CD4-positive, alpha-beta T cell (primary cell): ENCODE data around the gene FNDC3A. TPM values are rescaled to one million over a fixed set of nuclear protein-coding genes. Genes with fewer than 3 reads are reported as not detected.

ENCODE experiments used
- ATAC-seq: fragments of 200-7000 bp; cut with Tn5 transposase; one replicate; pipeline ENCODE4 v1.10.0; 2022; ENCODE audit warnings: mild to moderate bottlenecking; ENCODE audit not compliant: poor library complexity
- CTCF ChIA-PET: fragments of 350-600 bp; sonication (Branson Sonifier 250); formaldehyde crosslinking; loops from one replicate; lab custom pipeline; 2021; ENCODE audit warnings: antibody characterized with exemption, inconsistent platforms; lab: Charles Lee
- POLR2A ChIA-PET: fragments of 350-600 bp; sonication (Branson Sonifier 250); formaldehyde crosslinking; loops from one replicate; lab custom pipeline; 2021; ENCODE audit warnings: antibody characterized with exemption, inconsistent platforms; lab: Charles Lee
- DNase-seq, 14 experiments: peaks; one replicate each; pipeline ENCODE4 v3.0.0-alpha.2; 2013 to 2020; ENCODE audit warnings: mixed read lengths in 2 of 14
- H3K27ac ChIP-seq, 2 donors: one replicate each; pipeline versions ENCODE4 v1.5.1 to v1.7.0; 2013; ENCODE audit warnings: low read length in 2 of 2, low read depth in 1 of 2, mild to moderate bottlenecking in 1 of 2
- H3K27me3 ChIP-seq, 2 experiments: 1 replicate in 1 of 2; 2 replicates in 1 of 2; pipeline versions ENCODE4 v1.6.1 to v1.7.0; 2013; ENCODE audit warnings: low read length in 2 of 2, control low read depth in 1 of 2, mild to moderate bottlenecking in 1 of 2, moderate library complexity in 1 of 2; ENCODE audit not compliant: insufficient read depth in 2 of 2, control insufficient read depth in 1 of 2
- H3K36me3 ChIP-seq: one replicate; pipeline ENCODE4 v1.6.1; 2013; ENCODE audit warnings: low read length, control low read depth; ENCODE audit not compliant: insufficient read depth
- H3K4me1 ChIP-seq: one replicate; pipeline ENCODE4 v1.6.1; 2013; ENCODE audit warnings: low read length, control low read depth; ENCODE audit not compliant: insufficient read depth
- H3K4me3 ChIP-seq: one replicate; pipeline ENCODE4 v1.5.1; 2013; ENCODE audit warnings: mild to moderate bottlenecking, low read length, moderate library complexity
- H3K9me3 ChIP-seq, 2 experiments: 1 replicate in 1 of 2; 2 replicates in 1 of 2; pipeline versions ENCODE4 v1.6.1 to v1.7.0; 2013; ENCODE audit warnings: low read length in 2 of 2, mild to moderate bottlenecking in 2 of 2, control low read depth in 1 of 2, moderate library complexity in 1 of 2; ENCODE audit not compliant: control insufficient read depth in 1 of 2, insufficient read depth in 1 of 2
- H3K27ac Mint-ChIP-seq: one replicate; pipeline ENCODE4 v1.8.0; 2020; ENCODE audit warnings: mixed read lengths
- H3K27me3 Mint-ChIP-seq: one replicate; pipeline ENCODE4 v1.8.0; 2021; ENCODE audit warnings: mixed read lengths
- H3K36me3 Mint-ChIP-seq: one replicate; pipeline ENCODE4 v1.8.0; 2021; ENCODE audit warnings: low read depth, mixed read lengths
- H3K4me1 Mint-ChIP-seq: one replicate; pipeline ENCODE4 v1.8.0; 2021; ENCODE audit warnings: low read depth, mixed read lengths
- H3K4me3 Mint-ChIP-seq: one replicate; pipeline ENCODE4 v1.8.0; 2020; ENCODE audit warnings: mild to moderate bottlenecking, mixed read lengths
- H3K9me3 Mint-ChIP-seq: one replicate; pipeline ENCODE4 v1.8.0; 2020; ENCODE audit warnings: mixed read lengths
- intact Hi-C, 2 experiments: fragments of 100-400 bp; cut with DNase I in 1 of 2; cut with micrococcal nuclease in 1 of 2; formaldehyde crosslinking; loops; one replicate each; pipeline versions ENCODE4 v1.15.1 to v1.9.0; 2023 to 2025; cut with DNase I, micrococcal nuclease
- total RNA-seq, 174 experiments: library from RNA in 2 of 174; stranded (reverse) in 2 of 174; gene quantifications; one replicate each; pipeline ENCODE4 v1.2.3 and lab custom pipeline; 2021 to 2026
- TF ChIP-seq, protein P1 (sequence below): fragments of 200-600 bp; IDR thresholded peaks from one replicate; pipeline ENCODE4 v1.8.0; 2022; ENCODE audit warnings: antibody characterized with exemption, mild to moderate bottlenecking

FNDC3A gene
- total RNA-seq, 2 experiments from 2014 or later, result 27.7 to 28.6 TPM

DNA sequence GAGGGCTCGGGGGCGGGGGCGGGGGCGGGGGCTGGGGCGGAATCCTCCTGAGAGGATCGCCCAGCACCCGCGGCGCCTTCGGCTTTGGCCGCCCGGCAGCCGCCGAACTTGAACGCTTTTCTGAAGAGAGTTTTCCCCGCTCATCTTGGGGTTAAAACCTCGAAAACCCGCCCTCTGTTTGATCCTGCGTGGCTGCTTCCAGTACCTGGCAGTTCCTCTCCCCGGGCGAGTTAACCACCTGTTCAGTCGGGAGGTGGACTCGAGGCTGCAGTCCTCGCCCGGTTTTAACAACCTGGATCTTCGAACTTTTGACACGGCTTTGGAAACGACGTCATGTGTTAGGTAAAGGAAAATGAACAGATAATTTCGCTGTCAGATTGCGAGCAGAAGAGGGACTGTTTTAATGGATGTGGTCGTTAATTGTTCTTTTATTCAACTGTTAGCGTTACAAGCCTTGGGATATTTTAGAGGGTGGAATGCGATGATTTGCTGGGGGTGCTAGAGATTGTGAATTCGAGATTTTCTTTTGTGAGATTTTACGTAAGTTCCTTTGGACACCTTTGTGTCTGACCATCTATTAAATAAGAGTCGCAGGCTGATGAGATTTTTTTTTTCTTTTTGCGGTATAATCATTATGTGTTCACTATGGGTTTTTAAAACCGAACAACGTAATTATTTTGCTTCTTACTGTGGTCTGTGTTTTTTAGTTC is 1.0 kb downstream of the FNDC3A start:
- CTCF ChIA-PET, result interaction anchor here (1.5 kb wide), 1 partner anchor 169 kb away, joined by 4 read pairs; no protein-coding TSS in a partner anchor
- peak overlapping the region; percentile 80 for H3K4me3 ChIP-seq
- peak overlapping the region; percentile 78 to 97 for H3K27ac ChIP-seq
- intact Hi-C loops, result loop anchor here (2.0 to 10.0 kb wide), 8 partner anchors 131 to 958 kb away; partner anchors contain the start of genes CAB39L (in 1 of the 2), EBPL (in 1 of the 2), KPNA3 (in 1 of the 2) and MED4 (in 1 of the 2)
- Mint-ChIP-seq H3K36me3 (peaks cover 42% of the 10 kb centered on the region), H3K4me3 (peak overlapping the region; percentile 97), H3K4me1 (peaks cover 60% of the 10 kb centered on the region), H3K27ac (peak overlapping the region; percentile 98), H3K9me3 (peaks cover 12% of the 10 kb centered on the region), H3K27me3 (no peaks in the 10 kb centered on the region)
- DNase-seq, result peak in 1 of 14 experiments; percentile 62
- peaks cover 0 to 22% of the 10 kb centered on the region in 2 experiments for H3K9me3 ChIP-seq
- no peaks in the 10 kb centered on the region for H3K36me3 ChIP-seq
- H3K27me3 ChIP-seq, result no peaks in the 10 kb centered on the region
- peaks cover 9% of the 10 kb centered on the region for H3K4me1 ChIP-seq
- POLR2A ChIA-PET, result interaction anchor here (0.6 to 3.3 kb wide), 21 partner anchors 11 to 1106 kb away, joined by 3 to 30 read pairs (median 4); partner anchors contain the start of genes CAB39L, CDADC1, CYSLTR2 and KPNA3
- TF ChIP-seq, protein P1, sequence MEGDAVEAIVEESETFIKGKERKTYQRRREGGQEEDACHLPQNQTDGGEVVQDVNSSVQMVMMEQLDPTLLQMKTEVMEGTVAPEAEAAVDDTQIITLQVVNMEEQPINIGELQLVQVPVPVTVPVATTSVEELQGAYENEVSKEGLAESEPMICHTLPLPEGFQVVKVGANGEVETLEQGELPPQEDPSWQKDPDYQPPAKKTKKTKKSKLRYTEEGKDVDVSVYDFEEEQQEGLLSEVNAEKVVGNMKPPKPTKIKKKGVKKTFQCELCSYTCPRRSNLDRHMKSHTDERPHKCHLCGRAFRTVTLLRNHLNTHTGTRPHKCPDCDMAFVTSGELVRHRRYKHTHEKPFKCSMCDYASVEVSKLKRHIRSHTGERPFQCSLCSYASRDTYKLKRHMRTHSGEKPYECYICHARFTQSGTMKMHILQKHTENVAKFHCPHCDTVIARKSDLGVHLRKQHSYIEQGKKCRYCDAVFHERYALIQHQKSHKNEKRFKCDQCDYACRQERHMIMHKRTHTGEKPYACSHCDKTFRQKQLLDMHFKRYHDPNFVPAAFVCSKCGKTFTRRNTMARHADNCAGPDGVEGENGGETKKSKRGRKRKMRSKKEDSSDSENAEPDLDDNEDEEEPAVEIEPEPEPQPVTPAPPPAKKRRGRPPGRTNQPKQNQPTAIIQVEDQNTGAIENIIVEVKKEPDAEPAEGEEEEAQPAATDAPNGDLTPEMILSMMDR, result no peak
- peak; percentile 26 for ATAC-seq

DNA sequence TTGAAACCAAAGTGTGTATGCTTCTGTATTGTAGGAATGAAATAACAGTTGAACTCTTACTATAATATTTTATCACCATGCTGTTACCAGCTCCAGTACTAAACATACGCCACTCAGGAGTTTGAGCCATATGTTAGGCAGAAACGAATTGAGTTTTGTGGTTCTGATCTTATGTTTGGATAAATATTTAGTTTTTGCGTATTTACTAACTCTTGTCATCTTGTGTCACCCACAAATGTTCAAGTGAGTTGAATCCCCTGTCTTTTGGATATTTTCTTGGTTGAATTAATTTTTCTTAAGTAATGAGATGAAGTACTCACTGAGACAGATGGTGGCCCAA is 1.5 kb downstream of the FNDC3A start:
- H3K4me1 Mint-ChIP-seq, result peaks cover 62% of the 10 kb centered on the region
- peak in 3 of 14 experiments; percentile 7 to 19 (median 14) for DNase-seq

DNA sequence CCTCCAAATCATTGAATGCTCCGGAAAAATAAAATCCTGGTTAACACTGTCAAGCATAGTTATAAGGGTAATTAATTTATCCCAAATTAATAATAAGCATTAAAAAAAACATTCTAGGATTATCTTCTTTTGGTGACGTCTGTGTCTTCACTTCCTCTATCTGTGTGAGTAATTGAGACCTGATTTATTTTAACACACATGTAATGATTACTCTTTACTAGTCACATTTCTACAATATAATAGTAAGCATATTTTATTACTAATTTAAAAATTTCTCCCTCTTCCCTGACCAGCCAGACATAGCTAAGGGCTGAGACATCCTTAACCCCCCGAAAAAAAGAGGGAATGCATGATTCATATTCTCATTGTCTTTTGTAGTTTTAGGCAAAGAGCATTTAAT is 2.3 kb downstream of the FNDC3A start:
- CTCF ChIA-PET, result no interaction called here
- Mint-ChIP-seq H3K27ac (no peak overlapping the region), H3K36me3 (peaks cover 36% of the 10 kb centered on the region), H3K4me1 (peaks cover 67% of the 10 kb centered on the region), H3K9me3 (peaks cover 6% of the 10 kb centered on the region), H3K4me3 (peak overlapping the region; percentile 71), H3K27me3 (no peaks in the 10 kb centered on the region)
- no peaks in the 10 kb centered on the region for H3K36me3 ChIP-seq
- H3K27me3 ChIP-seq, result no peaks in the 10 kb centered on the region
- H3K4me1 ChIP-seq, result peaks cover 9% of the 10 kb centered on the region
- H3K9me3 ChIP-seq, result peaks cover 0 to 15% of the 10 kb centered on the region in 2 experiments
- TF ChIP-seq, protein P1, result no peak
- DNase-seq (no peak), ATAC-seq (no peak)
- no peak overlapping the region for H3K27ac ChIP-seq
- no peak overlapping the region for H3K4me3 ChIP-seq
- intact Hi-C loops, result loop anchor here (2.0 to 10.0 kb wide), 9 partner anchors 129 to 957 kb away; partner anchors contain the start of genes CAB39L (in 1 of the 2), EBPL (in 1 of the 2), KPNA3 (in 1 of the 2) and MED4 (in 1 of the 2)
- POLR2A ChIA-PET, result no interaction called here

More for the DNA sequence above, 1.5 kb downstream of the FNDC3A start:
- H3K36me3 ChIP-seq, result no peaks in the 10 kb centered on the region
- peak overlapping the region; percentile 97 for H3K4me3 Mint-ChIP-seq
- TF ChIP-seq, protein P1, result no peak
- peaks cover 9% of the 10 kb centered on the region for H3K4me1 ChIP-seq
- ATAC-seq, result no peak
- H3K27me3 ChIP-seq, result no peaks in the 10 kb centered on the region
- H3K36me3 Mint-ChIP-seq, result peaks cover 42% of the 10 kb centered on the region
- H3K27me3 Mint-ChIP-seq, result no peaks in the 10 kb centered on the region
- ChIA-PET POLR2A (interaction anchor here (1.1 to 3.3 kb wide), 6 partner anchors 133 to 939 kb away, joined by 3 to 30 read pairs (median 14); partner anchors contain the start of genes CAB39L, KPNA3, NUDT15 and RCBTB2), CTCF (no interaction called here)
- peak overlapping the region; percentile 98 for H3K27ac Mint-ChIP-seq
- peaks cover 0 to 22% of the 10 kb centered on the region in 2 experiments for H3K9me3 ChIP-seq
- intact Hi-C loops, result loop anchor here (2.0 to 10.0 kb wide), 8 partner anchors 130 to 958 kb away; partner anchors contain the start of genes CAB39L (in 1 of the 2), EBPL (in 1 of the 2), KPNA3 (in 1 of the 2) and MED4 (in 1 of the 2)
- H3K4me3 ChIP-seq, result peak overlapping the region; percentile 80
- no peak overlapping the region for H3K27ac ChIP-seq
- peaks cover 12% of the 10 kb centered on the region for H3K9me3 Mint-ChIP-seq
